ENCODE results near the gene FUT3.
"Not testable (repeated sequence)": the region's sequence is repeated elsewhere in the genome, so short reads cannot be mapped to it uniquely, and the experiment has no call there.

Gene FUT3

DNA sequence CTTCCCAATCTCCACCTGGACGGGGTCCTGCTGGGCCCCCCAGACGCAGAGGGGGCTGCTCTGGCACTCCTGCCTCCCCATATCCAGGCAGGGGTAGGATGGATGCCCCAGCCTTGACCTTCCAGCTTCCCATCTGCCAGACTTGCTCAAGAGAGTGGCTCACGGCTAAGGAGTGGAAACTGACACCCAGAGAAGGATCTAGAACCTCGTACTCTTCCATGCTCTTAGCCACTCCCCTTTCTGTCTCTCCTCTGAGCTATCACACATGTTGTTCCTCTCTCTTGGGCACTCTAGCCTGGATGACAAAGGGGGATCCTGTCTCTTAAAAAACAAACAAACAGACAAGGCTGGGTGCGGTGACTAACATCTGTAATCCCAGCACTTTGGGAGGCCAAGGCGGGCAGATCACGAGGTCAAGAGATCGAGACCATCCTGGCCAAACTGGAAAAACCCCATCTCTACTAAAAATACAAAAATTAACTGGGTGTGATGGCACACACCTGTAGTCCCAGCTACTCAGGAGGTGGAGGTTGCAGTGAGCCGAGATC lies 31.2 kb upstream of the FUT3 start:
- no peak for DNase-seq (ENCODE audit: low read depth, low spot score)

- DNase-seq (ENCODE audit: low read depth, low spot score) = no peak
Measured at GRCh38 chr19:5881543-5882299, 30.5 kb upstream of the FUT3 start.

DNA sequence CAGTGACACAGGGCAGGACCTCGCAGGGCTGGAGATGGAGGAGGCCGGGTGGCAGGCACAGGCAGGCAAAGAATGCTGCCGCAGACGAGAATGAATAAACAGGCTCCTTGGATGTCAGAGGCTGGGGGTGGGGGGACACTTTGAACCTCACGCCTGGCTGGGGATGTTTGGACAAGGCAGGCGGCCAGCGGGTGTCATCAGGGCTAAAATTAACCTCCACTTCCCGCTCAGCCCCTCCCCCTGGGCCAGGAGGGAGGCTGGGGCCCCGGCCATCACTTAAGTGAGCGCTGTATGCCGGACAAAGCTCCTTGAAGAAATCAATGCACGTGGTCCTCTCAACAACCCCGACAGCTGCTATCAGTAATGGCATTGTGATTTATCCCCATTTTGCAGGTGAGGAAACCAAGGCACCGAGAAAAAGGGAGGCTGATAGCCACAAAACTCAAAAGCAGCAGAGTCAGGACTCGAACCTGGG lies 29.4 kb upstream of the FUT3 start:
- DNase-seq (ENCODE audit: low read depth, low spot score) = peak; percentile 48

DNA sequence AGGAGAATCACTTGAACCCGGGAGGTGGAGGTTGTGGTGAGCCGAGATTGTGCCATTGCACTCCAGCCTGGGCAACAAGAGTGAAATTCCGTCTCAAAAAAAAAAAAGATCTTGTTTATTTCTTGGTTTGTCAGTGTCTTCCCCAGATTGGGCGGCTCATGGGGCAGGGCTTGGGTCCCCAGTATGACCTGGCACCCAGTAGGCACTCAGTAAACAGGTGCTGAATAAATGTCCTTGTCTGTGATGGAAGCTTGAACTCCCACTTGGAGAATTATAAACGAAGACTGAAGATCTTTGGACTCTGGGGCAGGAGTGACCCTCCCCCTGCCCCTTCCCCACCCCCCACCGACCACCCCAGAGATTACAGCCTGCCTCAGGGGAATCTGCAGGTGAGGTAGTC lies 28.9 kb upstream of the FUT3 start:
- DNase-seq (ENCODE audit: low read depth, low spot score) = no peak

DNA sequence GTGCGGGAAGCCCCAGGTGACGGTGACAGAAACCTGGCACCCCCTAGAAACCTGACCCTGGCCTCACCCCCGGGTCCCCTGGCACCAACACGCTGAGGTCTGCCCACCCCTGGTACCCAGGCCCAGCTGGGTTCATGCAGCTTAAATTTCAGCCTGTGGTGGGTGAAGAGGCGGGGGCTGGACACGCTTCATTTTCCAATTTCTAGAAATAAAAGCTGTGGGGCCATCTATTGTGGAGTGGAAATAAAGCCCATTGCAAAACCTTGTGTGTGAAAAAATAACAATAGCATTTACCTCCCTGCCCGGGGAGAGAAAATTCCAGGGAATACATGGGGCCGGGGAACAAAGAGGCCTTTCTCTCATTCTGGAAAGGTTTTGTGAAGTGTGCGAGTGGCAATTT lies 26.6 kb upstream of the FUT3 start:
- DNase-seq (ENCODE audit: low read depth, low spot score) = no peak

DNA sequence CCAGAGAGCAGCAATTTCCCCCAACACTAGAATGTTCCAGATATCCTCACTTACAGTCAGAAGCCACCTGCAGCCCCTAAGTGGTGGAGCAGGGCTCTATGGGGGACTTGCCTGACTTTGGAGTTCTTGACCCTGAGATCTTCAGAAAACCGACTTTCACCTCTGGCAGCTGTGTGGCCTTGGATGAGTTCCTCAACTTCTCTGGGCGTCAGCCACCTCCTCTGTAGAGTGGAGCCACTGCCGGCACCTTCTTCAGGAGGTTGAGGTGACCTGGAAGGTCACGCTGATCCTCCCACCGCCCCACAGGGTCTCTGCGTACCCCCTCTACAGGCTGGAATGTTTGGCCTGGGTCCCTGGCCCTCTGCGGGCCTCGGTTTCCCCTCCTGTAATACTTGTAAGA lies 26.2 kb upstream of the FUT3 start:
- no peak for DNase-seq (ENCODE audit: low read depth, low spot score)

GRCh38 chr19:5874496-5874895 lies 23.2 kb upstream of the FUT3 start:
- DNase-seq (ENCODE audit: low read depth, low spot score) = not testable (repeated sequence)

- no peak for DNase-seq (ENCODE audit: low read depth, low spot score)
Measured at GRCh38 chr19:5873617-5874199, 22.5 kb upstream of the FUT3 start.

DNA sequence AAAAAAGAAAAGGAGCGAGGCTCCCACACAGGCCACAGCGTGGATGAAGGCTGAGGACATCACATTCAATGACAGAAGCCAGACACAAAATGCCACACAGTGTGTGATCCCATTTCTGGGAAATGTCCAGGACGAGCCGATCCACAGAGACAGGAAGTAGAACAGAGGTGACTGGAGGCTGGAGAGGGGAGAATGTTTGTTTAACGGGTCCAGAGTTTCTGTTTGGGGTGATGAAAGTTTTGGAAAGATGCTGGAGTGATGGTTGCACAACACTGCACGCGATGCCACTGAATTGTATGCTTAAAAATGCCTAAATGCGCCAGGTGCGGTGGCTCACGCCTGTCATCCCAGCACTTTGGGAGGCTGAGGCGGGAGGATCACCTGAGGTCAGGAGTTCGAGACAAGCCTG lies 19.7 kb upstream of the FUT3 start:
- no peak for DNase-seq (ENCODE audit: low read depth, low spot score)

- no peak for DNase-seq (ENCODE audit: low read depth, low spot score)
Measured at GRCh38 chr19:5867201-5868136, 16.2 kb upstream of the FUT3 start.

DNA sequence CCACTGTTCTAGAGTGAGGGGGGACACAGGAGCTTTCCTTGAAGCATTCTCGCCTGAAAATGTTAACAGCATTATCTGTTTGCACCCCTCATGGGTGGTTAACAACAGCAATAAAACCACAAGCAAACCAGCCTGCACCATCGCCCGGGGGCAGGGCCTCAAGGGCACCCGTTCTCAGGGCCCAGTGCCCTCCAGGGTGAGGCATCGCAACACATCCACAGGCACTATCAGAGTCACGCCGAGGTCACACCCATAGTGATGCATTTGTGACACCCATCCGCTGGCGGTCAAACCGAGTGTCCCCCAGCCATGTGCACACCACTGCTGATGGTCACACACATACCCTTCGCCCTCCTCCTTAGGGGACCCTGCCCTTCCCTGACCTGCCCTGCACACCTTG lies 14.5 kb upstream of the FUT3 start:
- DNase-seq (ENCODE audit: low read depth, low spot score) = no peak

GRCh38 chr19:5864725-5865486 lies 13.7 kb upstream of the FUT3 start:
- DNase-seq (ENCODE audit: low read depth, low spot score) = no peak

- no peak for DNase-seq (ENCODE audit: low read depth, low spot score)
Measured at GRCh38 chr19:5864013-5864720, 12.9 kb upstream of the FUT3 start.

DNA sequence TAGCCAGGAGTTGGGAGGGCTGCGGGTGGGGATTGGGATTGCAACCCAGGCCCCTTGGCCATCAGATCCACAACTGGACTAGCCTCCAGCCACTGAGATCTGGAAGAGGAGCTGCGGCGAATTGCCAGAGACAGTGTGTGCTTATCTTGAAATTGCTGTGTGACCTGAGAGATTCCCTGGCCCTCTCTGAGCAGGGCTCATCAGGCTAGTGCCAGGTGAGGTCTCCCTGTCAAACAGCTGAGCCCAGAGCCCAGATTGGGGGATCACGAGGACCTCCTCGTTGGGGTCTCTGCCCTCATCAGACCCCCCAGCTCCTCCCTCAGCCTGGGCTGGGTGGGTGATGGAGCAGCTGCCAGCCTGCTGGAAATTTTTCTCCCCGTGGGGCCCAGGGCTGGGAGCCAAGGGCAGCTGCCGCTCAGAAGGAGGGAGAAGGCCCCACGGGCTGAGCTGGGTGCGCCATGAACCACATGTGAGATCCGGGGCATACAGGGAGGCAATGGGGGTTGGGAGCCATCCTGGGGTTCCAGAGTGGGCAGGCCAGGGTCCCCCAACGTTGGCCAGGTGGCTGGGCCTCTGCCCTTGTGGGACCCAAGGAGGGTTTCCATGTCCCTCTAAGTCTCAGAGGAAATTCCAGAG lies 11.9 kb upstream of the FUT3 start:
- no peak for DNase-seq (ENCODE audit: low read depth, low spot score)

DNA sequence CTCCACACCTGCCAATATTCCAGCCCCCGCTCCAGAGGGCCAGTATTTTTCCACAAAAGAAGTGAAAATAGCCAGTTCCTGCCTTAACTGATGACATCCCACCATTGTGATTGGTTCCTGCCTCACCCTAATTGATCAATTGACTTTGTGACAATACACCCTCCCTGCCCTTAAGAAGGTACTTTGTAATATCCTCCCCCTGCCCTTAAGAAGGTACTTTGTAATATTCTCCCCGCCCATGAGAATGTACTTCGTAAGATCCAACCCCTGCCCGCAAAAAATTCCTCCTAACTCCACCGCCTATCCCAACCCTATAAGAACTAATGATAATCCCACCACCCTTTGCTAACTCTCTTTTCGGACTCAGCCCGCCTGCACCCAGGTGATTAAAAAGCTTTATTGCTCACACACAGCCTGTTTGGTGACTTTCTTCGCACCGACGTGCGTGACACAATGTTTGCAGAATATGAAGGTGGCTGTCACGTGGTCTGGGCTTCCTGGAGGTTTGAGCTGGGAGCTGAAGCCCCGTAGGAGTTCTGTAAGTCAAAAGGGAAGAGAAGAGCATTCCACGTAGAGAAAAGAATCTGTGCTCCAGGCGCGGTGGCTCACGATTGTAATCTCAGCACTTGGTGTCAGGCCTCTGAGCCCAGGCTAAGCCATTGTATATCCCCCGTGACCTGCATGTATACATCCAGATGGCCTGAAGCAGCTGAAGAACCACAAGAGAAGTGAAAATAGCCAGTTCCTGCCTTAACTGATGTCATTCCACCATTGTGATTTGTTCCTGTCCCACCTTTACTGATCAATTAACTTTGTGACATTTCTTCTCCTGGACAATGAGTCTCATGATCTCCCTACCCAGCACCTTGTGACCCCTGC lies 6.2 kb upstream of the FUT3 start:
- no peak for DNase-seq (ENCODE audit: low read depth, low spot score)

DNA sequence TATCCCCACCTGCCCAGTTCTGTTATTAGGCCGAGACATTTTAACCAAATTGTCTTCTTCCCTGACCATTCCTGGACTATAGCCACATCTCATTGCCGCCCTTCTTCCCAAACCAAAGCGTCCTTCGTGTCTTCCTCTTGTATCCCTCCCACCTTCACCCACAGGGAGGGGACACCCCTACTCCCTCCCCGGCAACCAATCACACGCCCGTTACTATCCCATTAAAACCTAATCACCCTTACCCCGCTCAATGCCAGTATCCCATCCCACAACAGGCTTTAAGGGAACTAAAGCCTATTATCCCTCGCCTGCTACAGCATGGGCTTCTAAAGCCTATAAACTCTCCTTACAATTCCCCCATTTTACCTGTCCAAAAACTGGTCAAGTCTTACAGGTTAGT lies 3.9 kb upstream of the FUT3 start:
- not testable (repeated sequence) for DNase-seq (ENCODE audit: low read depth, low spot score)

- DNase-seq (ENCODE audit: low read depth, low spot score) = not testable (repeated sequence)
Measured at GRCh38 chr19:5854121-5854520, 2.9 kb upstream of the FUT3 start.

DNA sequence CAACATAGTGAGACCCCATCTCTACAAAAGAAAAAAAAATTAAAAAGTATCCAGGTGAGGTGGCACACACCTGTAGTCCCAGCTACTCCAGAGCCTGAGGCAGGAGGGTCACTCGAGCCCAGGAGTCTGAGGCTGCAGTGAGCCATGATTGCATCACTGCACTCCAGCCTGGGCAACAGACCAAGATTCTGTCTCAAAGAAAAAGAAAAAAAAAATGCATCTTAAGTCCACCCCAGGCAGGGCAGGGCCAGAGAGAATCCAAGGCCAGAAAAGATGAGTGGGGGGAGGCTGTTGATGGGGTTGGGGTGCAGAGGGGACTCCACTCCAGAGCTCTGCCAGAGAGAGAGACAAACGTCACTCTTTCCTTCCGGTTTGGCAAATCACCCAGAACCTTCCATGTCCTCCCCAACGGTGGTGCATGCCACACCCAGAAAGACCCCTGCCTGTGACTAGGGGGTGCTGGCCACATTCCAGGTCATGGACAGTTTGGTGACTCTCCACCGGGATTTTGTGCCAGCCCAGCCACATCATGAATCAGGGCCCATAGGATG lies 431 bp downstream of the FUT3 start:
- DNase-seq (ENCODE audit: low read depth, low spot score) = no peak

DNA sequence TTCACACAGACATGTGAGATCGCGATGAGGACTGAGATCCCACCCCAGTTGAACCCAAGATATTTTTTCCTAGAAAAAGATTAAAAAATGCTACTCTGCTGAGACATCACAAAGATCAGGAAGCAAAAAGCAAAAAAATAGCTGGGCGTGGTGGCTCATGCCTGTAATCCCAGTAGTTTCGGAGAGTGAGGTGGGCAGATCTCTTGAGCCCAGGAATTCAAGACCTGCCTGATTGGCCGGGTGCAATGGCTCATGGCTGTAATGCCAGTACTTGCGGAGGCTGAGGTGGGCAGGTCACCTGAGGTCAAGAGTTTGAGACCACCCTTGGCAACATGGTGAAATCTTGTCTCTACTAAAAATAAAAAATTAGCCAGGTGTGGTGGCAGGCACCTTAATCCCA lies 1.1 kb downstream of the FUT3 start:
- DNase-seq (ENCODE audit: low read depth, low spot score) = no peak
